PC-9 (cell line): ENCODE measurements around the gene IFNA4. TPM values are rescaled to one million over a fixed set of nuclear protein-coding genes. Genes with fewer than 3 reads are reported as not detected.
"Not testable (repeated sequence)": the region's sequence is repeated elsewhere in the genome, so short reads cannot be mapped to it uniquely, and the experiment has no call there.

ENCODE experiments used
- BruUV-seq: library from RNA; stranded (reverse); fragments of 400-500 nt; replicated peaks from 2 replicates; lab custom pipeline; 2021; lab: Mats Ljungman, UMichigan
- CTCF ChIA-PET: fragments of 300-600 bp; sonication (Branson Sonifier 250); formaldehyde crosslinking; loops from one replicate; lab custom pipeline; 2022; ENCODE audit warnings: antibody characterized with exemption; lab: Charles Lee
- POLR2A ChIA-PET: fragments of 300-600 bp; sonication (Branson Sonifier 250); formaldehyde crosslinking; loops from one replicate; lab custom pipeline; 2022; ENCODE audit warnings: antibody characterized with exemption; ENCODE audit not compliant: unreplicated experiment; lab: Charles Lee
- DNase-seq, 2 experiments: peaks; one replicate each; pipeline versions ENCODE4 v3.0.0 to v3.0.0-alpha.2; 2015 to 2022; ENCODE audit warnings: mixed read lengths in 1 of 2
- H2AFZ ChIP-seq: fragments of 200-600 bp; sonication (generic); 2 replicates; pipeline ENCODE4 v1.8.1; 2017; ENCODE audit warnings: antibody characterized with exemption
- H3F3A ChIP-seq: fragments of 200-600 bp; sonication (generic); 2 replicates; pipeline ENCODE4 v1.8.1; 2017; ENCODE audit warnings: antibody characterized with exemption, mild to moderate bottlenecking, low read depth; ENCODE audit not compliant: insufficient read depth
- H3K27ac ChIP-seq: fragments of 200-600 bp; sonication (generic); 2 replicates; pipeline ENCODE4 v1.6.1; 2016; ENCODE audit warnings: mixed run types
- H3K27me3 ChIP-seq: fragments of 200-600 bp; sonication (generic); 2 replicates; pipeline ENCODE4 v1.6.1; 2016; ENCODE audit warnings: low read depth, mixed run types; ENCODE audit not compliant: insufficient read depth
- H3K36me3 ChIP-seq: fragments of 200-600 bp; sonication (generic); 2 replicates; pipeline ENCODE4 v1.6.1; 2016; ENCODE audit warnings: low read depth, mixed run types
- H3K4me1 ChIP-seq: fragments of 200-600 bp; sonication (generic); replicated peaks from 2 replicates; pipeline ENCODE4 v1.6.1; 2016; ENCODE audit warnings: mixed run types; ENCODE audit not compliant: insufficient read depth
- H3K4me2 ChIP-seq: fragments of 200-600 bp; sonication (generic); 2 replicates; pipeline ENCODE4 v1.6.1; 2017; ENCODE audit warnings: mixed run types
- H3K4me3 ChIP-seq: fragments of 200-600 bp; sonication (generic); 2 replicates; pipeline ENCODE4 v1.6.1; 2016; ENCODE audit warnings: mixed run types
- H3K79me2 ChIP-seq: fragments of 200-600 bp; sonication (generic); 2 replicates; pipeline ENCODE4 v1.6.1; 2017; ENCODE audit warnings: low read depth, mixed run types
- H3K9me2 ChIP-seq: fragments of 200-600 bp; sonication (generic); 2 replicates; pipeline ENCODE4 v1.8.1; 2017; ENCODE audit warnings: mild to moderate bottlenecking; ENCODE audit not compliant: insufficient read depth
- H3K9me3 ChIP-seq: fragments of 200-600 bp; sonication (generic); 2 replicates; pipeline ENCODE4 v1.8.1; 2016; ENCODE audit warnings: low read depth; ENCODE audit not compliant: insufficient read depth
- H4K20me1 ChIP-seq: fragments of 200-600 bp; sonication (generic); 2 replicates; pipeline ENCODE4 v1.8.1; 2017; ENCODE audit not compliant: insufficient read depth
- CTCF ChIP-seq: fragments of 200-600 bp; sonication (generic); conservative IDR thresholded peaks from 2 replicates; pipeline ENCODE4 v1.6.1; 2017; ENCODE audit warnings: mixed run types, antibody characterized with exemption, mild to moderate bottlenecking, moderate library complexity
- EZH2 ChIP-seq: fragments of 200-600 bp; sonication (generic); IDR thresholded peaks from 2 replicates; pipeline ENCODE4 v1.8.0; 2017; ENCODE audit warnings: antibody characterized with exemption, low read depth
- intact Hi-C: fragments of 100-400 bp; cut with micrococcal nuclease; formaldehyde crosslinking; loops from one replicate; pipeline ENCODE4 v1.10.0; 2022; ENCODE audit not compliant: unreplicated experiment
- total RNA-seq: library from RNA; stranded (reverse); gene quantifications from 2 replicates; pipeline ENCODE4 v1.2.3, GENCODE V29; 2021

The IFNA4 gene
- total RNA-seq, 1 experiment from 2014 or later, result not detected

GRCh38 chr9:21233258-21233657, 45.9 kb upstream of the IFNA4 start:
- intact Hi-C loops, result loop anchor here (10.0 kb wide), 1 partner anchor 1222 kb away; no protein-coding TSS in a partner anchor
- H2AFZ ChIP-seq, result no peak overlapping the region
- no peaks in the 10 kb centered on the region for H3K9me2 ChIP-seq
- ChIA-PET CTCF (no interaction called here), POLR2A (no interaction called here)
- H3K4me1 ChIP-seq, result no peaks in the 10 kb centered on the region
- H3K36me3 ChIP-seq, result no peaks in the 10 kb centered on the region
- no peak for TF ChIP-seq EZH2
- TF ChIP-seq CTCF, result no peak
- DNase-seq, result no peak
- H3K27me3 ChIP-seq, result no peaks in the 10 kb centered on the region
- no peaks in the 10 kb centered on the region for H3F3A ChIP-seq
- H3K27ac ChIP-seq, result no peak overlapping the region
- H3K9me3 ChIP-seq, result no peaks in the 10 kb centered on the region
- H3K79me2 ChIP-seq, result no peaks in the 10 kb centered on the region
- H4K20me1 ChIP-seq, result no peaks in the 10 kb centered on the region
- no peak overlapping the region for H3K4me2 ChIP-seq
- no peak overlapping the region for H3K4me3 ChIP-seq
- BruUV-seq, result no TSS peak

- no peaks in the 10 kb centered on the region for H3K79me2 ChIP-seq
- H4K20me1 ChIP-seq, result no peaks in the 10 kb centered on the region
- no peak for DNase-seq
- no peaks in the 10 kb centered on the region for H3K27me3 ChIP-seq
- H3K9me2 ChIP-seq, result no peaks in the 10 kb centered on the region
- H3K4me1 ChIP-seq, result no peaks in the 10 kb centered on the region
- H3K36me3 ChIP-seq, result no peaks in the 10 kb centered on the region
- CTCF ChIA-PET, result no interaction called here
- intact Hi-C loops, result no loop called here
- no peak within 1 kb of the TSS for H3K4me2 ChIP-seq
- H3F3A ChIP-seq, result no peaks in the 10 kb centered on the region
- H3K9me3 ChIP-seq, result no peaks in the 10 kb centered on the region
- no peak for TF ChIP-seq EZH2
- TF ChIP-seq CTCF, result no peak
- POLR2A ChIA-PET, result no interaction called here
- H2AFZ ChIP-seq, result no peak within 1 kb of the TSS
- no peak within 1 kb of the TSS for H3K27ac ChIP-seq
- H3K4me3 ChIP-seq, result no peak within 1 kb of the TSS
- BruUV-seq, result no TSS peak
Observed at GRCh38 chr9:21228122-21228521, 40.7 kb upstream of the IFNA4 start, which contains the start of gene IFNA17. Gene IFNA17, minus strand, starts transcription at chr9:21228222. Its CDS starts 49 bp downstream, at chr9:21228173.

- H3K36me3 ChIP-seq, CTCF ChIA-PET: not testable (repeated sequence)
Observed at GRCh38 chr9:21217211-21217610, 29.8 kb upstream of the IFNA4 start, which contains the start of gene IFNA16. Gene IFNA16, minus strand, starts transcription at chr9:21217311. Its CDS starts 6 bp downstream, at chr9:21217305.

More at GRCh38 chr9:21217211-21217610, 29.8 kb upstream of the IFNA4 start, which contains the start of gene IFNA16:
- H3F3A ChIP-seq, DNase-seq, BruUV-seq, H3K4me1 ChIP-seq, H2AFZ ChIP-seq, H3K27ac ChIP-seq, POLR2A ChIA-PET, H3K9me3 ChIP-seq, H3K4me3 ChIP-seq, H4K20me1 ChIP-seq, H3K9me2 ChIP-seq, H3K4me2 ChIP-seq, H3K27me3 ChIP-seq, H3K79me2 ChIP-seq, intact Hi-C loops: not testable (repeated sequence)
